Stimulated activated naive CD4-positive, alpha-beta T cell (primary cell): ENCODE results near the gene CLRN3.

Experiments
- DNase-seq, 6 experiments: peaks; one replicate each; lab custom pipeline; 2025; lab: John Stamatoyannopoulos, UW

Gene CLRN3

DNA sequence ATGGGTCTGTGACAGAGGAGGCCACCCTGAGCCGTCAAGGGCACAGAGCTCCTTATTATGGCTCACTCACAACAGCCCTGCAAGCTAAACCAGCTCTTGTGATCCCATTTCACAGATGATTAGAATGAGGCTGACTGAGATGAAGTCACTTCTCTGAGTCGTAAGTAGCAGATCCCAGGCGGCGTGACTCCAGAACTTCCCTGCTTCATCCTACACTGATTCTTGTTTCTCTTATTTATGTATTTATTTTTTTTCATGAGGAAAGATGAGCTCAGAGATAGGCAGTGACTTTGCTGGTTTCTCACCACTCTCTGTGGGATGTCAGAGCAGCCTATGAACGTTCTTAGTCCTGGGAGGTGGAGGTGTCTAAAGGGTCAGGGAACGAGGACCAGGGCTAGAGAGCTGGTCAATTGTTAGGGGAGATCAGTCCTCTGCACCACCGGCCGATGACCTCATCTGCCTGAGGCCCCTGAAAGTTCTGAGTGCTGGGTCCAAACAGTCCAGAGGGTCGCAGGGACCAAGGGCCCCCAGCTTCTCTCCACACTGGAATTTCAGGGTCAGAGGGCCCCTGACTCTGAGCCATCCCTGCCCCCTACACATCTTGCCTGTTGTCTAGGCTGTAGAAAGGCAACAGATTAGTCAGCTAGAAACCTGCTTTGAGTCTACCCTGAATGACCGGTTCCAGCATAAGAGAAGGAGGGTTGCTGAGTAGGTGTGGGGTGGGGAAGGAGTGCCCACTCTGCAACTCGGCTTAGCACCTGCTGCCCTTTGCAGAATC is 17.9 kb downstream of the CLRN3 start:
- DNase-seq = no peak

DNA sequence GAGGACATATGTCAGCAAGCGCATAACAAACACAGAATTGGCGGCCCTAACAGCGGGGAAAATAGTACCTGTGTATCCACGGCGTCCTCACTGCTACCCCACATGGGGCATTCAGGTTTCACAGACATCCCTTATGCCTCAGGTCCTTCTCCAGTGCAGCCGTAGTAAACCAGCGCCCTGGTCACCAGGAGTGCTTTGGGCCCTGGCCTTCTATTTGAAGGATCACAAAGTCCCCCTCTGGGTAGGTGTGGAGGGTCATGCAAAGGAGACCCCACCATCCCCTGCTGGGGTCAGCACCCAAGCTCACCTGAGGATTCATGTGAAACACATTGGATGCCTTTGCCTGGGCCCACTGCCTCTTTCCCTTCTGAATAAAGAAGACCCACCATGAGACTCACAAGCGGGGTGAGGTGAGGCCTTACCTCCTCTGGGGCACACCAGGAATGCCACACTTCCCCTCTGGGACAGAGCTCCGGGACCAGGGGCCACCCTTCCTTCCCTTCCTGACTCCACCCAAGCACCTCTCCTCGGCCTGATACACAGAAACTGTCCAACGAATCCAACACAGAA is 18.8 kb downstream of the CLRN3 start:
- no peak for DNase-seq

DNA sequence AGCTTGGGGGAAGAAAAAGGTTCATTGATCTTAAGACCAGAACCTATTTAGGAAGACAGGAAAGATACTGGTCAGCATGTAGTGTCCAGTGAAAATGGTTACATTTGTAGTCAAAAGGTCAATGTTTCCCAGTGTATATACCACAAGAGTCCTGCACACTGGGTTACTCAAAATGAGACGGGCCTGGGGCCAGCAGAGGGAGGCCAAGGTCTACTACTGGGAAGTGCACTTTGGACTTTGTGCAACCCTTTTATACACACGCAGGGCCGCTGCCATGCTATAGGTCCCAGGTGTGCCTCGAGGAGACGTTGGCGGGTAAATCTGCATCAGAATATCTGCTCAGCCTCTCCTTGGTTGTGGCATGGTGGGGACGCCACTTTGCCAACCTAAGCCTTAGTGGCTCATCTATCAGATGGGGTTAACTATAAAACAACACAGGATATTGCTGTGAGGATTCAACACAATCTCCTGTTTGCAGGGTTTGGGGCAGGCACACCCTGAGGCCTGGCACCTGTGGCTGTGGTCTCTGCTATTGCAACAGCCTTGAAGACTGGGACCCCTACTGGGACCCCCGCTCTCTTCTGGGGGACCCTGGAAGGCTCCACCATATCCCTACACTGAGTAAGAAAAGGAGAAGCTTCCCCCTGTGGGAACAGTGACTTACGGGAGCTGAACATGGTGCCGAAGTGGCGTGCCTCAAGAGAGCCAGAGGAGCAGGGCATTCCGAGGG is 19.7 kb downstream of the CLRN3 start:
- DNase-seq = no peak

DNA sequence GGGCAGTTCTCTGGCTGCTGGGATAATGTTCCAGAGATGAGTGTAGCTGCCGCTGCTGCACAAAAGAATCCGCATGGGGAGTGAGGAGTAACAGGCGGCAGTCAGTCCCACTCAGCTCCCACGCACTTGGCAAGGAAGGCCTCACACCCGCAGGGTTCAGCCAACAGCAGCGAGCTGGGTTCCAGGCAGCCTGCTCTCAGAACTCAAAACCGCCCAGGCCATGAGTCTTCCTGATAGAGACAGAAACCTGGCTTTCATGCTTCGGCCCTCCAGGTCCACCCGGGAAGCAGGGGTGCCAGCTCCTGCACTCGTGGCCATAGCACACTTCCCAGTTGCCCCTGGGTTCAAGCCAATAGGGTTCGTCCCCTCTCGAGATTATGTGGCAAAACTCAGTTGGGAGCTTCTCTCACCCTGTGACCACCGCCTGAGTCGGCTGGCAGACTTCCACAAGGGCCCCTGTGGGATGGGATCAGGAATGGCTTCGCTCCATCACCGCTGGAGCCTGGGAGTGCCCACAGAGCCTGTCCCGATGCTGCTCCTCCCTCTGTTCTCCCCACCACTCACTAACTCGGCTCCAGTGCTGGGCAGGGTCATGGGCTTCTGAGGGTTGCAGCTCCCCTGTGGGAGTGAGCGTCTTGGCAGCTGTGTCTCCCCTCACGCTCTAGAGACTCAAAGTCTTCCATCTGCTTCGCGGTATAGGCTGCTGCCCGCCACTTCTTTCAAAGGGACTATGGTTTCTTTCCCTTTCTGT is 20.6 kb downstream of the CLRN3 start:
- DNase-seq = no peak

DNA sequence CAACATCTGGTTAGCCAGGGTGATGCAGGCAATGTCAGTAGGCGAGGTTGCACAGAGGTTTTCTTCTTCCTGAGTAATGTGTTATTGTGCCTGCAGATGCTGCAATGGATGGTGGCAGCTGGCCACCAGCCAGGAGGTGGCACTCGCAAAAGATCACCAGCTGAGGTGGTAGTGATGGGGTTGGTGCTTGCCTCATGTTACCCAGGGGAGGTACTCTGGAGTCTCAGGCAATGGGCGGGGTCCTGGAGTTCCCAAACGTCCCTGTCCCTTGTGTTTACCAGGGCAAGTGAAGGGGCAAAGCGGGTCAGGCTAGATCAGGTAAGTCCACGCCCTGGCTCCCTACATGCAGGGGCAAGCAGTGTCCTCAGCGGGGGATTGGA is 21.1 kb downstream of the CLRN3 start:
- DNase-seq = no peak

DNA sequence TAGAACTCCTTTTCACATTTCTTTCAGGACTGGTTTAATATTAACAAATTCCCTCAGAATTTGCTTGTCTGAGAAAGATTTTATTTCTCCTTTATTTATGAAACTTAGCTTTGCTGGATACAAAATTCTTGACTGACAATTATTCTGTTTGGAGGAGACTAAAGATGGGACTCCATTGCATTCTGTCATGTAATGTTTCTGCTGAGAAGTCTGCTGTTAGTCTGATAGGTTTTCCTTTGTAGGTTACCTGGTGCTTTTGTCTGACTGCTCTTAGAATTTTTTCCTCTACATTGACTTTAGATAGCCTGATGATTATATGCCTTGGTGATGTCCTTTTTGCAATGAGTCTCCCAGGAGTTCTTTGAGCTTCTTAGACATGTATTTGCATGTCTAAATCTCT is 23.4 kb downstream of the CLRN3 start:
- no peak for DNase-seq

DNA sequence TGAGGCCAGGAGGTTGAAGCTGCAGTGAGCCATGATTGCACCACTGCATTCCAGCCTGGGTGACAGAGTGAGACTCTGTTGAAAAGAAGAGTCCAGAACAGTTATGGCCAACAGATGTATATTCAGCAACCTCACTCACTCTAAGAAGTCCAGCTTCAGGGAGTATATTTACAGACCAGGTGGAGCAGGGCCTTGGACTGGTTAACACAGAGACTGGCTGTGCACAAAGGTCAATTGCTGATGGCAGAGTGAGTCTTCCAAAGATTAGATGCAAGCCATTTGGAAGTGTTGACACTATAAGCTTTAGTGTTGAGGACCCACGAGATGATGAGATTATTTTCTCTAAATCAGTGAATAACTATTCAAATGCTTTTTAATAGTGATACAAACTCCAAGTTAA is 24.9 kb downstream of the CLRN3 start:
- DNase-seq = no peak

DNA sequence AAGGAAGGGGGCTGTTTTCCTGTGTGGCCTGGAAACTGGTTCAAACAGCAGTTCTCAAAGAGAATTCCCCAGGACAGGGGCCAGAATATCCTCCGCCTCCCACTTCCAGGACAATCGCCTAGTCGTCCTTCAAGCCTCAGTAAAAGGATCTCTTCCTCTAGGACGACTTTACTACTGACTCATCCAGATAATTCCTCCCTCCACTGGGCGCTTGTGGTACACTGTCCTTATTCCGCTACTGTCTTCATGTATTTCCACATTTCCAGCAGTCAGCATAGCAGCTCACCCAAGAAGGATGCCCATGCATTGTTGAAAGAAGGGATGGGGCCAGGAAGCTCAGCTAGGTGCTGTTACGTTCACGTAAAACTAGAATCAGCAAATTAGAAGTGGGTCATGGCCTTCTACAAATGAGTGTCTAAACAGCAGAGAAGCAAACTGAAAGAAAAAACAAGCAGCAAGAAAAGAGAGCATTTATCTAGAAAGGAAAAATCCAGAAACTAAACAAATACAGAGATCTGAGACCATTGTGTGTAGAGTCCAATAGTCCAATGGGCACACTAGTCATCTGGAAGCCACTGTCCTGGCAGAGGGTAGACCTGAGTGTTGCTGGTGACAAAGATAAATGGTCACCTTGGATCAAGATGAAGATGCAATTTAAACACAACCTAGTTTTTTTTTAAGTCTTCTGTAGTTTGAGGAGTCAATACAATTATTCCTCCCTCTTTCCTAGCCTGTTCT is 26.3 kb downstream of the CLRN3 start:
- no peak for DNase-seq

DNA sequence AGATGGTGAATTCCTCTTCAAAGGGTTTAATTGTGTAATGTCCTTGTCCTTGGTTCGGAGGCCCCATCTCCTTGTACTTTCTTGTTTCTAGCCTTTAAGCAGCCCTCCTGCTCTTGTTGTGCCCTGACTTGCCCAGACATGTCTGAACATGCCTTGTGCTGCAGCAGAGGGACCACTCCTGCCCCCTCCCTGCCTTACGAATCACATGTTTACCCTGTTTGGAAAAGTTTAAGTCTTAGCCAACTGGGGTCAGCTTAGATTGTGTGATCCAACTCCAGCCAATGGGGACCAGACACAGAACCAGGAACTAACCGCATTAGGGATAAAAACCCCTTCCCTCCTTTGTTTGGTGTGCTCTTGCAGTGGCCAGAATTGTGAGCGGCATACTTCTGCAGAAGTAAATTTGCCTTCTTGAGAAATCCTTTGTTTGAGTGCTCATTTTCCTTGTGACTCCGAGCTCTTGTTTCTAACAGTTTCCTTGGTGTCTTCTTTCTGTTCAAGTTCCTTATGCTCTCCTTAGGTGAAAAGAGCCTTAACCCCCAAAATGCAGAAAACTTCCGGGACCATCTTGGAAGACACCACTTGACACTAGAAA is 29.4 kb downstream of the CLRN3 start:
- DNase-seq = no peak

DNA sequence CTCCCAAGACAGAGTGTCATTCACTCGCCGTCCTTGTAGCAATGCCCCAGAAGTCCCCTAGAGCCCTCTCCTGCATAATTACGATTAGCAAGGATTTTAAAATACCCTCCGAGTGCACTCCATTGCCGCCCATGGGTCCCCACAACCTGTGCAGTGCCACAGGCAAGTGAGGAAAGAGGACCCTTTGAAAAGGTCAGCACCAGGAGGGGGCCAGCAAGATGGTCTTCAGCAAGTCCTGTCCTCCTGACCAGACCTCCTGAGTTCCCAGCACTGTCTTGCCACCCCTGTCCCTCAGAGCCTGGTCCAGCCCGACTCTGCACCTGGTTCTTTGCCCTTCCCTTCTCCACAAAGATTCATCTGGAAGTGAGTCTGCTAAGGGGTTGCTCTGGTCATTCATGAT is 32.1 kb downstream of the CLRN3 start:
- DNase-seq = no peak

DNA sequence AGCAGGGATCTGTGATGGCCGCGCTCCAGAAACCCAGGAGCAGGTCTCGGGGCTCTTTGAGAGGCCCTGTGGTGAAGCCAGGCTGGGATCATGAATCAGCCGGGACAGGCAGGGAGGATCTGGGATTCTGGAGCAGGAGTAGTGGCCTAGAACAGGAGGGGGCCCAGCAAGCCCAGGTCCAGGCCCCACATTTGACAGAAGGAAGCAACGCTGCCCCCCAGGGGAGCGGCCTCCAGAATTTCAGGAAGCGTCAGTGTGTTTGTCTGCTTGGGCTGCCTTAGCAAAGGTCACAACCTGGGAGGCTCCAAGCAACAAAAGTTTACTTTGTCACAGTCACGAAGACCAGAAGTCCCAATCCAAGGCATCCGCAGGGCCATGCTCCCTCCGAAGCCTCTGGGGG is 36.8 kb downstream of the CLRN3 start:
- DNase-seq = no peak

DNA sequence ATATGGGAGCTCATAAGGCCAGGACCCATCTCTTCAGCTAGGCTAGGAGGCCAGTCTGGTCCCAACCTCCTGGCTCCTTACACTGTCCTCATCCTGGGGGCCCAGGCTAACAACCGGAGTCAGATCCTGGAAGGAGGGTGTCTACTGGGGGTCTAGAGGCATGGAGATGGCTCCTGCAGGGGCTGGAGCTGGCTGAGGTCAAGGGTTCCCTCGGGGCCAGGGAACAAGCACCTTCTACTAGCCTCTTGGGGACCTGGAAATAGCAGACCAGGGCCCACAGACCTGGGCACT is 37.2 kb downstream of the CLRN3 start:
- no peak for DNase-seq

DNA sequence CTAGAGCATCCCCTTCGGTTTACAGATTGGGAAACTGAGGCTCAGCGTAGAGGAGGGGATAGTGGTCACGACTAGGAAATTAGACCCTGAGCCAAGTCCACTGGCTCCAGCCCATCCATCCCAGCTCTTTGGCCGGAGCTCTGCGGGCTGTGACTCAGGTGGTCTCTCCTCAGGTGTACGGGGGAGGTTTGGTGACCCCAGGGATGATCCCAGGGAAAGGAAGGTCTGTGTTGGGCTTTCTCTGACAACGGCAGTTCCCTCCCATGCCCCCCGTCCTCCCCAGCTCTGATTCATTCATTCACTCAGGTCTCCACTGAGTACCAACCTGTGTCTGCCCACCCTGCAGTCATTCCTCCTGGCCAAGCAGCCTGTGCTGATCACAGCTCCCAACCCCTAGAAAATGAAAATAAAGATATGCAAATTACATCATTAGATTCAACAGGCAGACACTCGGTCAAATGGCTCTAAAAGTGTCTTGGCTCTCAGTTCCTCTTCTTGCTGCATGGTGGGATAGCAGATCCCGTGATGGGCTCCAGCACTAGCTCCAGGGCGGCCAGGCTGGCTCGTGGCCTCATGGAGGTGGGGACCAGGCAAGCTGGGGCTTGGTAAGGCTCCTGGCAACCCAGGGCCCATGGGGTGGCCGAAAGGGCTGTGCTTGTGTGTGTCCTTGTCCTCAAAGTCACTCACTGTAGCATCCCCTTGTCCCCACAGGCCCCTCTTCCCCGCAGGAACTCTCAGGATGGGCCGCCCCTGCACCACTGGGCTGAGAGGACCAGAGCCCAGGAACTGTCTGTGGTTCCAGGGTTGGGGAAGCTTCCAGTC is 37.8 kb downstream of the CLRN3 start:
- DNase-seq = no peak

DNA sequence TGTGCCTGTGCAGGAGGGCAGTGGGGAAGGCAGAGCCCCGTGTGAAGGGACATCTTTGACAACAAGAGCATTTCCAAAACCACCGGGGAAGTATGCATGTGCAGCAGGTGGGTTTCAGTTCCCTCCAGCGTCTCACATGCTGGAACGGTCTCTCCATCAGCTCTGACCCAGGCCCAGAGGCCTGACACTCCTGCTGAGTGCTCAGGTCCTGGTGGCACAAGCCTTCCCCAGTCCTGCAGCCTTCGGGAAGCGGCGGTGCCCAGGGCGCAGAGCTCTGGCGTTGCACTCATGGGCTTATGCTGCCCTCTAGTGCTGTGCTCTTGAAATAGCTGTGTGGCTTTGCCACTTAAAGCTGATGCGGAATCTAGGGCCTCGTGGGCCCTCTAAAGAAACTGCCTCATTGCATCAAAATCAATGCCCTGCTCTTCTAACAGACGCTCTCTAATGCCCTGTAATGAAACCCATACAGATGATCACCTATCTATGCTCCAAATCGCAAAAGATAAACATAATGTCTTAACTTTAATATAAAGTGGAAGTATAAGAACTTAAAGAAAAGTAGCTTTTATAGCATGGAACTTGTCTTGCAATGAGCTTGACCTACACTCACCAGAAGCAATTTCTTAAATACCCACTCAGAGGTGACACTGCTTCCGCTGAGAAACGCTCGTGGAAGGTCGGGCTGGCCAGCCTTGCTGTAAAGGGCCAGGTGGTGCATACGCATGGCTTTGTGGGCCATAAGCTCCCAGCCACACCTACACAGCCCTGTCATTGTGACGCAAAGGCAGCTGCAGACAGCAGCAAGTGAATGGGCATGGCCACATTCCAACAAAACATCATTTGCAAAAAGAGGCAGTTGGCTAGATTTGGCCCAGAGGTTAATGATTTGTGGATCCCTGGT is 38.6 kb downstream of the CLRN3 start:
- peak in 5 of 6 experiments; percentile 2 to 52 (median 26) for DNase-seq

DNA sequence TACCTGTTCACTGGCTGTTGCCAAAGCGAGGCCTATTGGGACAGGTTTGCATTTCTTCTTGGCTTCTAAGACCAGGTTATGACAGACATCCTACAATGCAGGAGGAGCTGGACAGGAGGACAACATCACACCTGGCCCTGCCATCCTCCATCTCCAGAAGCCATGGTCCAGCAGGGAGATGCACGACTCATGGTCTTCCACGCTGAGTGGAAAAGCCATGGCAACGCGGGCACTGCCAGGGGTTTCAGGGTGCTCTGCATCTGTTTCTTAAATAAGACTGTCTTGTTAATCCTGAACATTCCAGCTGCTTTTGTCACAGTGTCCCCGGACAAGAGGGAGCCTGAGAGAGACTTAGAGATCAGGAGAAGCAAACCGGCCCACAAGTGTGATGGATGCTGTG is 40.3 kb downstream of the CLRN3 start:
- no peak for DNase-seq

DNA sequence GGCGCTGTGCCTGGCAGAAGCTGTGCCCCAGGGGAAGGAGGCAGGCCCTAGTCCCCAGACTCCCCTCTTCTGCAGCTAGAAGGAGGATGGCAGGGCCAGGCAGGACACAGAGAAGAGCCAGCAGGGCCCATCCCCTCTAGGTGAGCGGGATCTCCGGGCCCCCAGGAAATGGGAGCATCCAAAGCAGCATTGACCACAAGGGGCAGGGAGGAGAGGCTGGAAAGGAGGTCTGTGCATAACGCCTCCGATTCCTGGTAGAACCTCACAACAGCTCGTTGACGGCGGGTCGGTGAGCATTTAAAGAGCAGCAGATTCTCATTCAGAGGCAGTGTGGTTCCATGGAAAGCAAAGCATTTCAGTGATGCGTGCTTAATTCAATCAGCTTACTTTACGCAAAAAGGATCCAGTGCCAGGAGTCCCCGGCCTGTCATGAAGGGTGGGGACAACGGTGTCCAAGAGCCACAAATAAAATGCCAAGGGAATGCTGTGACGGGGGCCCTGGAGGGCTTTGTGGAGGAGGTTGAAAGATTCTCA is 41.0 kb downstream of the CLRN3 start:
- DNase-seq = no peak

DNA sequence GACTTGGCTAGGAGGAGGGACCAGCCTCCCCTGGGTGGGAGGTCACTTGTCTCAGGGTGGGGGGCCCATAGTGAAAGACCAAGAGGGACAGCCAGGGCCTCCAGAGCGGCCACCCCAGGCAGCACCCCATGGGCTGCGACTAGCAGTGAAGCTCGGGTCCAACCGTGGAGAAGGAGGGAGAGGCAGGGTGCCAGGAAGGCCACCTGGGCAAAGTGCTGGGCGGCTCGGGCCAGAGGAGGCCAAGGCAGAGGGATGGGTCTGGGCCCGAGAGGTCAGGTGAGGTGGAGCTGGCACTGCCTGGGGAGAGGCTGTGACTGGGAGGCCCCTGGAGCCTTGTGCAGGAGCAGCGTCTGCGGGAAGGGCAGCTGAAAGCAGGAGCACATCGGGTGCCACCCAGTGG is 41.8 kb downstream of the CLRN3 start:
- no peak for DNase-seq

DNA sequence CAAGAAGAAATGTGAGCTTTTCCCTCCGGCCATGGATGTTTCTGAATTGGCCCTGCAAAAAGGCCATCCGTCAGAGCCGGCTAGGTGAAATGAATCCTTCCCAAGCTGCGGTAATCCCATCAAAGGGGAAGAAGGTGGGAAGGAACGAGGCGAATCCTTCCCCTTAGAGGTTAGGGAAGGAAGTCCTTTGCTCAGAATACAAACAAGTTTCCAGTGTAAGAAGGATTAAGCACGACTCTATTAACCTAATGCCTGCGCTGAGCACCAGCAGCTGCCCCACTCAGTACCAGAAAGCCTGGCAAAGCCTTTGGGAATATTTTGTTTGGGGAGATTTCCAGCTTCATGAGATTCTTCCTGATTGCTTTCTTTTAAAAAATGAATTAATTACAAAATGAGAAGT is 42.8 kb downstream of the CLRN3 start:
- no peak for DNase-seq

DNA sequence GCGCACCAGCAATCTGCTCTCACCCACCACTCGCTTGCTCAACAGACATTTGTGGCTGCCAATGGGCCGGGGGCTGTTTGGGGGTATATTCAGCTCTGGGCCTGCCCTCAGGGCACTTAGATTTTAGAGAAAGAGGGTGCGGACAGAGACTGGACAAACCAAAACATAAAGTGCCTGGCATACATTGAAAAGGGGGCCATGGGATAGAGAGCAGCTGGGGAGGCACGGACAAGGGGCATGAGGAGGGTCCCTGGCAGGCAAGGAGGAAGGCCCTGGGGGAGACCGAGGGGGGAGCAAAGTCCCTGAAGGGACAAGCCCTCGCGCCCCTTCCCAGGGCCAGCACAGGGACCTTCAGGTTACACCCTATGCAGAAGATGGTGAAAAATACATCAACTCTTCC is 43.5 kb downstream of the CLRN3 start:
- no peak for DNase-seq

DNA sequence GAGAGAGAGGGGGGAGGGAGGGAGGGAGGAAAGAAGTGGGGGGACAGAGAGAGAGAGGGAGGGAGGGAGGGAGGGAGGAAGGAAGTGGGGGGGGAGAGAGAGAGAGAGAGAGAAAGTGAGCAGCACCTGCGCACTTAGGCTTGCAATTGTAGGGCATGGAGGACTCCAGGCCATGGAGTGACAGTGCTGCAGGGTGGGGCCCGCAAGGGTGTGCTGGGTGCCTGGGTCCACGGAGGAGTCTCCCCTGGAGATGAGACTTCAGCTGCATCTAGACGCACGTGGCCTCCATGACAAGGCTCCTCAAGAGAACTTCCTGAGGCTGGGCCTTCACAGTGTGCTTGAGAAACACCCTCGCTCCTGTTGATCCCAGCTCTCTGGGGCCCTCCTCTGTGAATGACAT is 44.5 kb downstream of the CLRN3 start:
- DNase-seq = no peak
